K562 (cell line): ENCODE measurements around the gene RAD23B. TPM values are rescaled to one million over a fixed set of nuclear protein-coding genes. Genes with fewer than 3 reads are reported as not detected.

Experiments used
- ATAC-seq: fragments of 200-7000 bp; cut with Tn5 transposase; 3 replicates; pipeline ENCODE4 v1.9.1; 2020; ENCODE audit warnings: moderate library complexity
- BruUV-seq: library from RNA; stranded (reverse); fragments of 400-500 nt; replicated peaks from 2 replicates; lab custom pipeline; 2021; lab: Mats Ljungman, UMichigan
- CTCF ChIA-PET: fragments of 300-600 bp; formaldehyde crosslinking; extraction: SDS; loops from one replicate; lab custom pipeline; 2021; ENCODE audit warnings: low intra/inter-chr PET ratio; lab: Yijun Ruan, JAX
- POLR2A ChIA-PET: fragments of 300-600, 350-650 bp; sonication (Branson Sonifier 250); formaldehyde crosslinking; extraction: SDS; loops from one replicate; lab custom pipeline; 2021; ENCODE audit warnings: antibody characterized with exemption, inconsistent platforms; lab: Yijun Ruan, JAX
- DNase-seq, 4 experiments: peaks; one replicate each; pipeline versions ENCODE4 v3.0.0 to v3.0.0-alpha.2; 2011 to 2018; ENCODE audit warnings: low spot score in 3 of 4, mixed read lengths in 3 of 4; ENCODE audit errors: extremely low read depth in 1 of 4
- FAIRE-seq: peaks from 2 replicates; lab custom pipeline; 2011; peaks lifted over from hg19 to GRCh38; lab: Jason Lieb, UNC
- H2AFZ ChIP-seq: 2 replicates; pipeline ENCODE4 v1.6.0; 2011; ENCODE audit warnings: low read depth, low read length, control low read depth, inconsistent platforms
- H3K27ac ChIP-seq: fragments of 200-600 bp; 3 replicates; pipeline ENCODE4 v1.8.0; 2011; ENCODE audit warnings: low read depth, mild to moderate bottlenecking, control low read depth, inconsistent platforms, low read length, moderate library complexity, mixed read lengths; ENCODE audit errors: extremely low read depth
- H3K27me3 ChIP-seq, 2 experiments: fragments of 300-600 bp in 1 of 2; 2 replicates in 1 of 2; 3 replicates in 1 of 2; pipeline versions ENCODE4 v1.6.0 to v1.8.0; 2011; ENCODE audit warnings: inconsistent platforms in 2 of 2, low read length in 2 of 2, mild to moderate bottlenecking in 1 of 2, mixed read lengths in 1 of 2, moderate library complexity in 1 of 2; ENCODE audit not compliant: control insufficient read depth in 2 of 2, insufficient read depth in 2 of 2
- H3K36me3 ChIP-seq: fragments of 300-600 bp; 3 replicates; pipeline ENCODE4 v1.8.0; 2011; ENCODE audit warnings: mild to moderate bottlenecking, low read length, inconsistent platforms; ENCODE audit not compliant: control insufficient read depth, insufficient read depth
- H3K4me1 ChIP-seq, 2 experiments: fragments of 200-600 bp in 1 of 2; replicated peaks in 1 of 2; 2 replicates in 1 of 2; 3 replicates in 1 of 2; pipeline versions ENCODE4 v1.5.1 to v1.8.0; 2011; ENCODE audit warnings: inconsistent platforms in 2 of 2, low read length in 2 of 2, mild to moderate bottlenecking in 1 of 2, mixed read lengths in 1 of 2, moderate library complexity in 1 of 2; ENCODE audit not compliant: control insufficient read depth in 2 of 2, insufficient read depth in 2 of 2
- H3K4me2 ChIP-seq: 2 replicates; pipeline ENCODE4 v1.6.1; 2011; ENCODE audit warnings: low read length, control low read depth, inconsistent platforms, mixed read lengths; ENCODE audit not compliant: insufficient read depth
- H3K4me3 ChIP-seq: fragments of 200-600 bp; sonication (generic), shearing (Covaris generic); 2 replicates; pipeline ENCODE4 v1.5.1; 2016; ENCODE audit warnings: control low read depth, inconsistent platforms
- H3K79me2 ChIP-seq: fragments of 200-600 bp; 3 replicates; pipeline ENCODE4 v1.8.0; 2011; ENCODE audit warnings: low read length, inconsistent platforms; ENCODE audit not compliant: control insufficient read depth, insufficient read depth
- H3K9ac ChIP-seq, 2 experiments: 2 replicates each; pipeline versions ENCODE4 v1.6.0 to v1.6.1; 2011; ENCODE audit warnings: low read depth in 2 of 2, low read length in 2 of 2, control low read depth in 1 of 2, inconsistent platforms in 1 of 2, mild to moderate bottlenecking in 1 of 2, mixed read lengths in 1 of 2; ENCODE audit not compliant: insufficient read depth in 1 of 2
- H3K9me1 ChIP-seq: one replicate; pipeline ENCODE4 v1.6.0; 2011; ENCODE audit warnings: inconsistent platforms, mild to moderate bottlenecking, low read length, moderate library complexity; ENCODE audit not compliant: control insufficient read depth, insufficient read depth
- H3K9me3 ChIP-seq: replicated peaks from 2 replicates; pipeline ENCODE4 v1.5.1; 2011; ENCODE audit warnings: low read depth, low read length, inconsistent platforms; ENCODE audit not compliant: control insufficient read depth, insufficient read depth
- H4K20me1 ChIP-seq: replicated peaks from 2 replicates; pipeline ENCODE4 v1.6.1; 2011; ENCODE audit warnings: low read length, inconsistent platforms, mixed read lengths; ENCODE audit not compliant: control insufficient read depth, insufficient read depth
- MBD2 ChIP-seq: sonication (generic); IDR thresholded peaks from 2 replicates; pipeline ENCODE4 v1.6.1; 2016; ENCODE audit warnings: low read depth, borderline replicate concordance
- RBBP5 ChIP-seq: fragments of 200-600 bp; sonication (generic); IDR thresholded peaks from 2 replicates; pipeline ENCODE4 v1.6.1; 2012; ENCODE audit warnings: borderline replicate concordance, mild to moderate bottlenecking, low read length, control low read depth, inconsistent platforms; ENCODE audit not compliant: insufficient read depth, poor library complexity, severe bottlenecking
- REST ChIP-seq, 2 experiments: fragments of 450-650 bp; formaldehyde crosslinking in 1 of 2; IDR thresholded peaks; 2 replicates each; pipeline versions ENCODE4 v1.4.0 to v1.6.1; 2014 to 2020; ENCODE audit warnings: mild to moderate bottlenecking in 2 of 2, borderline replicate concordance in 1 of 2, low read depth in 1 of 2
- SMARCE1 ChIP-seq: fragments of 450-650 bp; IDR thresholded peaks from 2 replicates; pipeline ENCODE4 v1.7.1; 2016; ENCODE audit warnings: mild to moderate bottlenecking
- SP2 ChIP-seq: IDR thresholded peaks from 2 replicates; pipeline ENCODE4 v1.6.1; 2011; ENCODE audit warnings: mild to moderate bottlenecking, low read depth, low read length, moderate library complexity; ENCODE audit not compliant: poor library complexity, severe bottlenecking; ENCODE audit errors: extremely low read depth
- WGBS: fragments of 100-300 bp; shearing (Covaris generic); methylation state at CpG from one replicate; pipeline ENCODE4 v1.1.6; 2016; ENCODE audit warnings: low coverage, mixed read lengths; ENCODE audit not compliant: insufficient coverage; ENCODE audit errors: missing lambda C conversion rate; 5-methylcytosine and 5-hydroxymethylcytosine counted together
- in situ Hi-C: fragments of 300-500 bp; cut with MboI; formaldehyde crosslinking; loops from 4 replicates; pipeline ENCODE4 v1.15.0; 2018; ENCODE audit warnings: inconsistent platforms, mixed read lengths
- intact Hi-C: fragments of 100-400 bp; cut with micrococcal nuclease; formaldehyde crosslinking; loops from 2 replicates; pipeline ENCODE4 v1.14.2; 2022
- polyA plus RNA-seq, 8 experiments: library from polyadenylated mRNA; depleted of rRNA in 4 of 8; stranded (reverse) in 5 of 8; unstranded in 3 of 8; fragments of >200 nt; fragmentation: Nextera tagmentation in 2 of 8; fragmentation: Illumina TruSeq in 1 of 8; extraction: Ambion mirVana in 2 of 8; extraction: Trizol in 1 of 8; gene quantifications; 2 replicates each; pipeline versions ENCODE4 v1.2.1 to v1.2.3, GENCODE V29; 2011 to 2014; ENCODE audit warnings: inconsistent platforms in 1 of 8, missing spikeins in 1 of 8
- total RNA-seq, 7 experiments: library from RNA; depleted of rRNA in 6 of 7; stranded (reverse); fragments of >200 nt in 6 of 7; fragmentation: Illumina TruSeq in 2 of 7; extraction: Trizol in 2 of 7; gene quantifications; 2 replicates each; pipeline versions ENCODE4 v1.2.1 to v1.2.3, GENCODE V29; 2011 to 2021; ENCODE audit warnings: low replicate concordance in 1 of 7

RAD23B gene
- total and polyA plus RNA-seq, 9 of the 15 experiments (the other 6 are each of a cell fraction or from before 2014, with no cell fraction given), result 14.5 to 184 (median 114) TPM

GRCh38 chr9:107348836-107349235 is 65.8 kb downstream of the RAD23B start:
- Histone ChIP-seq H3K9ac (no peak overlapping the region), H3K4me1 (no peaks in the 10 kb centered on the region), H2AFZ (no peak overlapping the region), H3K27ac (no peak overlapping the region), H3K4me3 (no peak overlapping the region), H3K79me2 (no peaks in the 10 kb centered on the region), H3K9me3 (no peaks in the 10 kb centered on the region), H4K20me1 (no peaks in the 10 kb centered on the region), H3K4me2 (no peak overlapping the region), H3K36me3 (no peaks in the 10 kb centered on the region), H3K27me3 (peaks cover 0 to 12% of the 10 kb centered on the region in 2 experiments; a peak in 2 of 5 replicates), H3K9me1 (no peaks in the 10 kb centered on the region)
- BruUV-seq, result no TSS peak
- no peak for DNase-seq
- no peak for FAIRE-seq
- ATAC-seq, result no peak
- TF ChIP-seq MBD2, result no peak
- no peak for TF ChIP-seq RBBP5
- TF ChIP-seq SMARCE1, result no peak
- WGBS, result 2% methylated on average over 4 of the region's 4 CpGs
- intact Hi-C loops, result loop anchor here (10.0 kb wide), 1 partner anchor 214 kb away; no protein-coding TSS in a partner anchor
- in situ Hi-C loops, result no loop called here
- CTCF ChIA-PET, result no interaction called here
- POLR2A ChIA-PET, result interaction anchor here (0.6 to 1.0 kb wide), 2 partner anchors 131 to 1194 kb away, joined by 3 read pairs; no protein-coding TSS in a partner anchor

GRCh38 chr9:107350443-107350842 is 67.4 kb downstream of the RAD23B start:
- TF ChIP-seq REST (IDR thresholded peaks at IDR 0.05; ENCODE audit: borderline replicate concordance) (peak; percentile 46), REST (CRISPR knock-in tag; IDR thresholded peaks at IDR 0.05; ENCODE audit: low read depth) (no peak), SP2 (no peak)
- Histone ChIP-seq H3K9me1 (no peaks in the 10 kb centered on the region), H3K4me3 (no peak overlapping the region), H3K79me2 (no peaks in the 10 kb centered on the region), H3K4me1 (no peaks in the 10 kb centered on the region), H2AFZ (no peak overlapping the region), H3K27ac (no peak overlapping the region), H3K9ac (no peak overlapping the region), H3K4me2 (no peak overlapping the region), H3K27me3 (peaks cover 0 to 12% of the 10 kb centered on the region in 2 experiments; a peak in 2 of 5 replicates), H3K36me3 (no peaks in the 10 kb centered on the region), H4K20me1 (no peaks in the 10 kb centered on the region), H3K9me3 (no peaks in the 10 kb centered on the region)
- ATAC-seq, result no peak
- intact Hi-C loops (no loop called here), in situ Hi-C loops (no loop called here)
- CTCF ChIA-PET, result no interaction called here
- POLR2A ChIA-PET, result no interaction called here
- no TSS peak for BruUV-seq
- no peak for DNase-seq
- FAIRE-seq, result no peak
